GM21390 (cell line): ENCODE measurements around the gene PPP4R1.

ENCODE experiments used
- ATAC-seq: cut with Tn5 transposase; IDR thresholded peaks from one replicate; pipeline ENCODE4 v1.9.1; 2021; ENCODE audit not compliant: unreplicated experiment

The PPP4R1 gene

DNA sequence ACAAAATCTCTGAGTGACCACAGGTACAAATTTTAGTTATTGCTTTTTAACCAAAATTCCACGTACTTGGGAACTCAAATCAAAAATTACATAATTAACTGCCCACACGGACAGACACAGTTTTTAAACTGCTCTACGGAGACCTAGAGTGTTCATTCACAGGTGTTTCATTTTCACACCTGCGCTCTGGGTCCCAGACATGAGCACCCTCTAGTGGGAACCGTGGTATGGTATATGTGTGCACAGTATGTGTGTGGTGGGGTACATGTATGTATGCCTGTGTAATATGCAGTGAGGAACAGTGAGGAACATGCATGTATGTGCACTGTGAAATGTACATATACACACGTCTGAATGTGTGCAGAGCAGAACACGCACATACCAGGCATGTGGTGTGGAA, 65.0 kb downstream of the PPP4R1 start:
- no peak for ATAC-seq

DNA sequence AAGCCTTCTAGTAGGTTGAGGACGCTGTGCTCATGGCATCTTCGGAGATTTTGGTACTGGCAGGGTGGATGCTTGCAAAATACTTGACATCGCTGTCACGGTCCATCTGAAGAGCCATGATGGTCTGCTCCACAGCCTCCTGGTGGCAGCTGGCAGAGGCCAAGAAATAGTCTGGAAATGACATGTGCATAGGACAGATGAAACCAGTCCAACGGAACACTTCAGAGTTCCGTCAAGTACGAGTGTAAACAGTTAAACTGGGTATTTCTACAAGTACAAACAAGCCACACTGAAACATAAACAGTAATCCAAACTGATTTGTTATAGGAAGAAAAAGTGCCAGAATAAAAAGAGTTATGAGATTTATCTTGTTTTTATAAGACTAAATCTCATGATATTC, 66.6 kb downstream of the PPP4R1 start:
- no peak for ATAC-seq

DNA sequence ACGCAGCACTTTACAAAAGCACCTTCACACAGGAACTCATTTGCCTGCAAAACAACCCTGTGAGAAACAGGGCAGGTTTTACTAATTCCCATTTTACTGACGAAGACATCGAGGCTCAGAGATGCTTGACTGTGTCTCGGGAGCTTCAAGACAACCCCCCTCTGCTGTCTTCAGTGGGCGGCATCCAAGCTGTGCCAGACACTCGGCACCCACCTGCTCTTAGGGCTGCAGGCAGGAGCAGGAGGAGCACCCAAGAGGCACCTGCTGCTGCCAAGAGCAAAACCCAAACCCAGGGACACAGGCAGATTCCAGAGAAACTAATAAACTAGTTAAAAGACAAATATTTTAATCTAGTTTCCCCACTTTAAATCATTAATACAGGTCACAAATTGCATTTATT, 67.9 kb downstream of the PPP4R1 start:
- no peak for ATAC-seq

DNA sequence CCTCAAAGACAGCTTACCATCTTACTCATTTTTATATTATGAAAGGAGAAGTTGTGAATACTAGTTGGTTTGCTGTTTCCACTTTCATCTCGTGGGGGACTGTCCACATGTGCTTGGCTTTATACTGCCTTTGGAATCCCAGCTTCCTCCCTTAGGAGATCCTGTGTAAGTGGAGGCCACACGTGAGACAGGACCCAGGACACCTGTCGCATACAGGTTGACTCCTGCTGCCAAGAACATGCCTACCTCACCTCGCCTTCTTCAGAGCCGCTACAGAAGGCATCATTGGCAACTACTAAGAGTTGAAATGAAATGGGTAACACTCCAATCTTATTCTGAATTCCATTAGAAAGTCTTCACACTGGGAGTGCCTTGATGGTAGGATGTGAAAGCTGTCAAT, 69.3 kb downstream of the PPP4R1 start:
- ATAC-seq: no peak

DNA sequence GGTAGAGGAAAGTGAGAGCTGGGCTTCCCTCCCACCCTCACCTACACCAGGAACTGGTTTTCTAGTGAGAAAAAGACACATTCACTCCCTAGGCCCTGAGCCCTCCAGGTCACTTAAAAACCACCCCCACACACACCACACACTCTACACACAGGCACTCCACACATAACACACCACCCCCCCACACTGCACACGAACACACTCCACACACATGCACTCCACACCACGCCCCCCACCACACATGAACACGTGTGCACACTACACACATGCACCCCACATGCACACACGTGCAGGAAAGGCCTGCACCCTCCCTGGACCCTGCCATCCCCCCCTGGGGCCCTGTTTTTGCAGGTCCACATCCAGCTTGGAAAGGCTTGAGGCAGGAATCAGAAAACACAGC, 71.4 kb downstream of the PPP4R1 start:
- no peak for ATAC-seq

DNA sequence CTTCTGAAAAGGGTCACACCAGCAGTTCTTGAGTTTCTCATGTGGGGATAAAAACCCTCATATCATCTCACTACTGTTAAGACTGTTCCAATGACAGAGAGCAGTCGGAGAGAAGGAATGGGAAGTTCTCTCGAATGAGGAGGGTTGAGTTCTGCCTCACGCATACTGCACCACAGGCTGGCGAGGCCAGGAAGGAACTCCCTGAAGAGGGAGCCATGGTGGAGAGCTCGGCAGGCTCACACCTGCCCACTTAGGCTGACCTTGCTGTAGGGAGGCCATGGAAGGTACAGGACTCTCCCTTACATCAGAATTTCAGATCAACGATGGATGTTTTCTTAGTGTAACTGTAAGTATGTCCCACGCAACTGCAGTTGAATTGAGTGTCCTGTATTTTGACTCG, 74.4 kb downstream of the PPP4R1 start:
- no peak for ATAC-seq

DNA sequence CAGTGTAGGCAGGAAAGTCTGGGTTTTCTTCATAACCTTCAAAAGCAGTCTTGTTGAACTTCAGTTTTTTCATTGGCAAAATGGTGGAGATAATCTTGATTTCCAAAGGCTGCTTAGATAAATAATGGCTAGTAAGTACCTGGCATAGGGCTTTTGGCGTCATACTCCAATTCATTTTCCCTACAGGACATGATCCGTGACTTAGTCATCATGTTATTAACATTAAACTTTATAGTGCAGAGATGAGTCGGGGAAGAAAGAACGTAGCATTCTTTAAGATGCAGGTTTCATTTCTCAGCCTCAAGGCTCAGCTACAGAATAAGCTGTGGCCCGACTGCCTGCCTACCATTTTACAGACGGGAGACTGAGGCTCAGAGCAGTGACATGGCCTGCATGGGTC, 75.1 kb downstream of the PPP4R1 start:
- ATAC-seq: no peak

DNA sequence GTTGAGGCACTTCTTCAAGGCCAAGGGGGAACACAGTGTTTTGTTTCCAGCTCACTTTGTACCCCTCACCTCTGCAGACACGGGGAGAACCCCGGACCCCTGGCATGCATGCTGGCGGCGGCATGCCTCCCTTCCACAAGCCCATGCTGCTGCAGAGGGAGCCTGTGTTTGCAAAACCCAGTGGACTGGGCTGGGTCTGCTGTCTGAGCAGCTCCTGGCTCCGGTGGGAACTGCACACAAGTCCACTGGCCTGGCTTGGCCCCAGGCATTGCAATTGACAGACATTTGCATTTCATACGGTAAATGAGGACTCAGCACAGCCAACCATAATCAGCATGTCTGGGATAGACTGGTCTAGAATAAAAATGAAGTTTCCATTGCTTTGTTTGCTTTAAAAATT, 76.7 kb downstream of the PPP4R1 start:
- no peak for ATAC-seq

DNA sequence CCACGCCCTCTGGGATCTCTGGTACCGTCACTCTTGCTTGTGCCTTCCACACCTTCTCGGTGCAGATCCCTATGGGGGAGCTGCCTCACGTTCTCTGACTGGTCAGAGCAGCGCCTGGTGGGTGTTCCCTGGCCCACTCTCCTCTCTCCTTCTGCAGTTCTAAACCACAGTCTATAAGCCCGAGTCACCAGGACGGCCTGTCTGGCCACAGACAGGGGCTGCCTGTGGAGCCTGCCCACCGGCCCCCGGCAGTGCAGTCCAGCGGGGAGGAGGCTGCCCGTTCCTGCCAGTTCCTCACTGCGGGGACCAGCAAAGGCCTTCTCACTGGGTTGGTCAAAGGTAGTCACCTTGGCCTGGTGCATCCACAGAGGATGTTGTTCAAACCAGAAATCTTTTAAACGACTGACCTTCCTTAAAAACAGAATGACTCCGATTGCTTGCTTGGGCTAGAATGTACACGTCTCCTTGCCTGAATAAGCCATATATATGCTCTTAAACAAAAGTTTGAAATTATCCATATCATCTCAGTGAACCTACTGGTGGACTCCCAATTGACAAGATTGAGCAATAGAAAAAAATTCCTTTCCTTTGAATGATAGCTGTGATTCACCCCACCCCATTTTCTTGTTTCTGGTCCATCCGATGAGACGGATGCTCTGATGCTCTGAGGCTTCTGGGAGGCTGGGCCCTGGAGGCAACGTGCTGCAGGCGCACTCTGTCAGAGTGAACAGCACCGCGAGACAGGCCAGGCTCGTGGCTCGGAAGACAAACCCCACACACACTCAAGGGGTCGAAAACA, 77.8 kb downstream of the PPP4R1 start:
- no peak for ATAC-seq

DNA sequence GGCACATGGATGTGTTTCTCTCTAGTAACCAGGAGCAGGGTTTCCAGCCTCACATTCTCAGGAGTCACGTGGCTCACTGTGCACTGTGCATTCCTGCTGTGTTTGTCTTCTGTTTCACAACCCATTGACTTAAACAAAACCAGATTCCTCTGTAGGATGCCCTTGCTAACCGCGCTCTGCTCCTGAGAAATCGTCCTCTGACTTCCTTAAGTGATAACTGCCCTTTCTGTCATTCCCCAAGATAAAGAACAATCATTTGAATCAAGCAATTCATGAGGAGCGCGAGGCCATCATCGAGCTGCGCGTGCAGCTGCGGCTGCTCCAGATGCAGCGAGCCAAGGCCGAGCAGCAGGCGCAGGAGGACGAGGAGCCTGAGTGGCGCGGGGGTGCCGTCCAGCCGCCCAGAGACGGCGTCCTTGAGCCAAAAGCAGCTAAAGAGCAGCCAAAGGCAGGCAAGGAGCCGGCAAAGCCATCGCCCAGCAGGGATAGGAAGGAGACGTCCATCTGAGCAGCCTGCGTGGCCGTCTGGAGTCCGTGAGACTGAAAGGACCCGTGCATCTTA, 78.8 kb downstream of the PPP4R1 start:
- no peak for ATAC-seq

DNA sequence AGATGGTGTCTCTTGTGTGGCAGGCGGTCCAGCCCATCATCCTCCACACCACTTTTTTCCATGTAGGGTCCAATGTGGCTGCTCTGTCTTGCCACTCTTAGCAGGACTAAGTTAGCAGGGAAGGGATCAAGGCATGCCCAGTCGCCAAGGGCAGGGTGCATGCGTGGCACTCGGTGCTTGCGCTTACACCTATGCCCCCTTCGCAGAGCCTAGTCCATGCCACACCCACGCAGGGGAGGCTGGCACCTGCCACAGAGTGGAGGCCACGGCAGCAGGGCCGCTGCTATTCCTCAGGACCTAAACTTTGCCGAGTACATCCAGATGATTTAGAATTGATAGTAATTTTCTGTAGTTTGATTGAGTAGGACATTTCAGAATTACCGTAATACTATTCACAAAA, 79.5 kb downstream of the PPP4R1 start:
- ATAC-seq: no peak

DNA sequence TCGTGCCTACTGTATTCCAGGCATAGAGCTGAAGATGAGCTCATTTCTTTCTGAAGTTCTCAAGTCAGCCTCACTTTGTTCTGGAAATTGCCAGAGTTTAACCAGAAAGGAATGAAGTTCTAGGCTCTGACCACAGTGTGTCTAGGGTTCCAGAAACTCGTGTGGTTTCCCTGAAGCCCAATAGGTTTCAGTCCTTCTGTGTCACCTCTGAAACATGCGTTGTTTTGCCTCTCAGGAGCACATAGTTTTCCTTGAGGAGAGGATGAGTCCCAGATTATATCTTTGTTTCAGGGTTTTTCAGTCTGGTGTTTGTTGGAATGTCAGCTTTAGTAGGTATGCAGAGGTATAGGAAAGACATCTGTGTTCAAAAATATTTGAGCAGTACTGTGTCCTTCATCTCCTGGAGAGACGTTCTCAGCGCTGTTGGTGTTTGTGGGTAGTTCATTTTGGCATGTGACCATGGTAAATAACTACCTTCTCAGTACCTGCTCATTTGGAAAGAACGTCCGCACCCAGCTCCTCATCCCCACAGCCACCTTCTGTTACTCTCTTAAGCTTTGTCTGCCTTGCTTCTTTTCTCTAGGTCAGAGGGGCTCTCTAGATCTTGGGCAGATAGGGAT, 82.5 kb downstream of the PPP4R1 start:
- ATAC-seq: no peak

DNA sequence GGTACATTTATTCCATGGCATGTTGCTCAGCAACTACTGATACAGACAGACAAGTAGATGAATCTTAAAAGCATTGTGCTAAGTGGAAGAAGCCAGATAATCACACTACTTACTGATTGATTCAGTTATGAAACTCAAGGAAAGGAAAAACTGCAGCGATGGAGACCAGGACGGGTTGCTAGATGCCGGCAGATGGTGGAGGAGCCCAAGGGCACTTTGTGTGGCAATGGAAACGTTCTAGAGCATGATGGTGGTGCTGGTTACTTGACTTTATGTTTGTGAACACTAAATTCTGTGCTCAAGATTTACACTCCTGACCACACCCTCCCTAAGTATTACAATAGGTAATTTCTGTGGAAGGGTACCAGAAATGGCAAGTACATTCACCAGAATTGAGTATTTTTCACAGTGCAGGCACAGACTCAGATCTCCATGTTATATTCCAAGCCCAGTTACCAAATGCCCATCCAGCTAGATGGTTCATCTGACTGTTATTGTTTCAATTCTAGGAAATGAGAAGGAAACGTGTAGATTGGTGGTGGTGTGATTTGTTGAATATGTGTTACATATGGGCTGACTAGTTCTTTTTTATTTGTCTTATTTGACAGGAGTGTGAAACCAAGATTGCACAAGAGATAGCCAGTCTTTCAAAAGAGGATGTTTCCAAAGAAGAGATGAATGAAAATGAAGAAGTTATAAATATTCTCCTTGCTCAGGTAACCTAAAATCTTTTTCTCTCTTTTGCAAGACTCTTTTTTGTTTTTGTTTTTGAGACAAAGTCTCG, 83.9 kb downstream of the PPP4R1 start:
- ATAC-seq: no peak

DNA sequence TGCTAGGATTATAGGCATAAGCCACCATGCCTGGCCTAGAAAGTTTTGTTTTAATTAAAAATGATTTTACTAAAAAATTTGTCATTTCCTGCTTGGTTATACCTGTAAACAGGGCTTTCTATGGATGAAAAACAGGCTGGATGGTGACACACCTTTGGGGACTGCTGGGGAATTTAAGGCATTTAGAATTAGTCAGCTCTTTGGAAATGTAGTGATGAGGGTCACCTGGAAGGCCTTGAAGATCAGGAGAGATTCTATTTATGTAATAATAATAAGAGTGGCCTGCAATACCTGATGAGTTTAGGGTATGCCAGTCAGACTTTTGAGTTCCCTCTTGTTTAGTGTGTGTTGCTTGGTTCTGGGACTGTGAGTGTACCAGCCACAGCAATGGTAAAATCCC, 87.9 kb downstream of the PPP4R1 start:
- ATAC-seq: no peak

DNA sequence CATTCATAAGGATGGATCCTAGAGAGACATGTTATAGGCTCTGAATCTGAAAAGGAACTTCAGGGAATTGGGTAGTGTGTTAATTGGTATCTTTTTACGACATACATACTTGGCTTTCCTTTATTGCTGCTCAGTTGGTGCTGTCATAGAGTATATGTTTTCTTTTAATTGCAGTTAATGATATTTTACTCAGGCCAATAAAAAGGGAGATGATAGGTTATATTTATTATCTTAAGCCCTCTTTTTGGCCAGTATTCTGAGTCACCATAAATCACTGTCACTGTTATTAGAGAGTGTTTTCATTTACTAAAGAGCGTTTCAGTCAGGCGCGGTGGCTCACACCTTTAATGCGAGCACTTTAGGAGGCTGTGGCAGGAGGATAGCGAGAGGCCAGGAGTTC, 91.4 kb downstream of the PPP4R1 start:
- ATAC-seq: no peak

DNA sequence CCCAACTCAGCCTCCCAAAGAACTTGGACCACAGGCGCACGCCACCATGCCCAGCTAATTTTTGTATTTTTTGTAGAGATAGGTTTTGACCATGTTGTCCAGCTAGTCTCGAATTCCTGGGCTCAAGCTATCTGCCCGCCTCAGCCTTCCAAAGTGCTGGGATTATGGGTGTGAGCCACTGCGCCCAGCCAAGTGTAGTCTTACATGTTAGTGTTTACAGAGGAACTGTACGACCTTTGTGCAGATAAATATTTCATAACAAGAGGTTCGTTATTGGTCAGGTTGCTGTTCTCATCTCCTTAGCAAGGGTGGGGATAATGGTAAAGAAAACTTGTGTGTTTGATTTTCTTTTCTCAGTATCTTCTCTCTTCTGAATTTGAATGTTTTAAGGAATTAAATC, 92.6 kb downstream of the PPP4R1 start:
- ATAC-seq: no peak

DNA sequence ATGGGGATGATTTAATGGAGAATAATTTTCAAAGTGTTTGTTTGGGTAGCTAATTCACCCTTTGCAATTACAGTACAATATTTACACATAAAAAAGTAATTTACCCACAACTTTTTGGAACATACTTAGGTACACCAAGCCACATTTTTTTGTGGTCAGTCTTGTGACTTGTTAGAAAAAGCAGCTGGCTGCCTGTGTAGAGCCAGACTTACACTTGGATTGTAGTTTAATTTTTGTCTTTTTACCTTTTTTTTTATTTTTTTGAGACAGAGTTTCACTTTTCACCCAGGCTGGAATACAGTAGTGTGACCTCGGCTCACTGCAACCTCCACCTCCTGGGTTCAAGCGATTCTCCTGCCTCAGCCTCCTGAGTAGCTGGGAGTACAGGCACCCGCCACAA, 93.7 kb downstream of the PPP4R1 start:
- ATAC-seq: no peak

DNA sequence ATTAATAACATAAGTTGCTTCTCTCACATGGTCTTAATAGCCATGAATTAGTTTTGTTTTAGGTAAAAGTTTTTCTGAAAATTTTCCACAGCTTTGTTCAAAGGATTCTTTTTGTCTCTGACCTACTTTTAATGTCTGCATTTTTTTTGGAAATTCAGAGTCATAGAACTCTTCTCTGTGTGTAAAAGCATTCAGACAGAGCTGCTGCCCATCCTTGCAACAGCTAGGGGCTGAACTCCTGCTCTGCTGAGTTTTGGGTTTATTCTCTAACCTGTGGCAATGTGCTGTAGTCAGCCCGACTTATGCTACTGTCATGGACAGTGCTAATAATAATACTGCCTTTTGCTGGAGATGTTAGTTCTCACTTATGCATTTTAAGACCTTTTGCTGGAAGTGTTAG, 95.0 kb downstream of the PPP4R1 start:
- ATAC-seq: no peak

DNA sequence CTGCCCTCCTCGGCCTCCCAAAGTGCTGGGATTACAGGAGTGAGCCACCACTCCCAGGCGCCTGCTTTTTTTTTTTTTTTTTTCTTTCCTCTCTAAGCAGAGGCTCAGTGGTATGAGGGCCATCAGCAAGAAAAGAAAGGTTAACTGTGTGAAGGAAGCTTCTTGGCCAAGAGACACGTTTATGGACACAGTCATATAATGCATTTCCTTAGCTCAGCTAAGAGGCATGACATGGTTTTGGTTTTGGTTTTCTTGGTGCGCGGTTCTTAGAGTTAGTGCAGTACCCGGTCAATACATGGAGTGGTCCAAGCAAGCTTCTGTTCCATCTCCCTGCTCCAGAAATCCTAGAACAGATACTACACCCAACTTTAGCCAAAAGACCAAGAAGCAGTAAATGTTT, 96.5 kb downstream of the PPP4R1 start:
- ATAC-seq: no peak

DNA sequence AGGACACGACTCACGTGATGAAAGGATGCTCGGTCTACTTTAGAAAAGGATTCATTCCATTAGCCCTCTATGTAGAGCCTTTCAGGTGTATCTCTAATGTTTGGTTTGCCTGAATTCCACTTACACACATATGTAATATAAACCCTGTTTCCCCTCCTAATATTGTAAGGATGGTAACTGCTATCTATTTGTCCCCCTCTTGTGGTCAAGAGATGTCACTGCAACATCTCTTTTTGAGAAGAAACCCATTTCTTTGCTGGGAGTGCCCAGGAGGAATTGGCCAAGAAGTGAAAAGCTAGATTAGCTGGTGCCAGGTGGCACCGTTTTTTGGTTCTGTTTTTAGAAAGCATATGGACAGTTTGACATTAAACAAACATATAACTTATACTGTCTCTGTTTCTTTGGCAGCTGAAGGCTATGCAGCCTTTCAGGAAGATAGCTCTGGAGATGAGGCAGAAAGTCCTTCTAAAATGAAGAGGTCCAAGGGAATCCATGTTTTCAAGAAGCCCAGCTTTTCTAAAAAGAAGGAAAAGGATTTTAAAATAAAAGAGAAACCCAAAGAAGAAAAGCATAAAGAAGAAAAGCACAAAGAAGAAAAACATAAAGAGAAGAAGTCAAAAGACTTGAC, 97.8 kb downstream of the PPP4R1 start:
- ATAC-seq: no peak

DNA sequence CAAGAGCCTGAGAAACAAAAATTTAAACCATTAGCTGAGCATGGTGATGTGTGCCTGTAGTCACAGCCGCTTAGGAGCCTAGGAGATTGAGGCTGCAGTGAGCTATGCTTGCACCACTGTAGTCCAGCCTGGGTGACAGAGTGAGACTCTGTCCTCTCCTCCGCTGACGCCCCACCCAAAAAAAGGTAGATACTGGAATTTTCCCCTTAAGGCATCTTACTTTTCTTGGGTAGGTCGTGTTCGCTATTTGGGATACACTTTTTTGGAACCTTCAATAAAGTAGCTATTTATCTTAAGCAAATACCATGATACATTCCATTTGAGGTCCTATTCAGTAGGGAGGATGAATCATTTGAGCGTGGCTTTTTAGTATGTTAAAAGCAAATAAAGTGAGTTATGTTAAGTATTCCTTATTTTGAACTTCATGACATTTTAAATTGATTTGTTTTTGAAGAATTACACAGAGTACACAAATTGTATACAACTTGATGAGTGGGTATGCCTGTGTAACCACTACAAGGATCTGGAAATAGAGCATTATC, 100.3 kb downstream of the PPP4R1 start:
- no peak for ATAC-seq
